MM.1S (cell line): Measurements from ENCODE around the gene KRTAP5-5.

ENCODE experiments used
- DNase-seq: peaks from one replicate; pipeline ENCODE4 v3.0.0-alpha.2; 2015
- H2AFZ ChIP-seq: fragments of 300-600 bp; sonication (generic); 2 replicates; pipeline ENCODE4 v1.6.0; 2016; ENCODE audit warnings: antibody characterized with exemption, low read length
- H3F3A ChIP-seq: fragments of 300-600 bp; sonication (generic); 2 replicates; pipeline ENCODE4 v1.6.1; 2016; ENCODE audit warnings: mild to moderate bottlenecking, antibody characterized with exemption, low read length, moderate library complexity, mixed read lengths; ENCODE audit not compliant: insufficient read depth
- H3K27ac ChIP-seq: fragments of 300-600 bp; sonication (generic); 2 replicates; pipeline ENCODE4 v1.5.1; 2016; ENCODE audit warnings: mild to moderate bottlenecking, low read length
- H3K27me3 ChIP-seq: fragments of 300-600 bp; sonication (generic); replicated peaks from 2 replicates; pipeline ENCODE4 v1.6.0; 2016; ENCODE audit warnings: low read length; ENCODE audit not compliant: insufficient read depth
- H3K36me3 ChIP-seq: fragments of 300-600 bp; sonication (generic); replicated peaks from 2 replicates; pipeline ENCODE4 v1.6.1; 2016; ENCODE audit warnings: mild to moderate bottlenecking, low read length, mixed read lengths; ENCODE audit not compliant: insufficient read depth
- H3K4me1 ChIP-seq: fragments of 300-600 bp; sonication (generic); 2 replicates; pipeline ENCODE4 v1.6.1; 2016; ENCODE audit warnings: low read length, mixed read lengths
- H3K4me2 ChIP-seq: fragments of 300-600 bp; sonication (generic); 2 replicates; pipeline ENCODE4 v1.6.0; 2016; ENCODE audit warnings: low read depth, low read length
- H3K4me3 ChIP-seq: fragments of 300-600 bp; sonication (generic); 2 replicates; pipeline ENCODE4 v1.5.1; 2016; ENCODE audit warnings: low read length, mixed read lengths
- H3K79me2 ChIP-seq: fragments of 300-600 bp; sonication (generic); 2 replicates; pipeline ENCODE4 v1.6.1; 2016; ENCODE audit warnings: mixed run types, low read length, mixed read lengths
- H3K9ac ChIP-seq: fragments of 300-600 bp; sonication (generic); 2 replicates; pipeline ENCODE4 v1.6.1; 2016; ENCODE audit warnings: low read length, mixed read lengths
- H3K9me2 ChIP-seq: fragments of 300-600 bp; sonication (generic); replicated peaks from 2 replicates; pipeline ENCODE4 v1.6.1; 2016; ENCODE audit warnings: mild to moderate bottlenecking, low read length, mixed read lengths; ENCODE audit not compliant: insufficient read depth
- H3K9me3 ChIP-seq: fragments of 300-600 bp; sonication (generic); replicated peaks from 2 replicates; pipeline ENCODE4 v1.6.1; 2016; ENCODE audit warnings: mild to moderate bottlenecking, low read length, mixed read lengths; ENCODE audit not compliant: insufficient read depth
- H4K20me1 ChIP-seq: fragments of 300-600 bp; sonication (generic); 2 replicates; pipeline ENCODE4 v1.6.1; 2016; ENCODE audit warnings: mild to moderate bottlenecking, low read length, moderate library complexity, mixed read lengths; ENCODE audit not compliant: insufficient read depth
- CTCF ChIP-seq: fragments of 300-600 bp; sonication (generic); IDR thresholded peaks from 2 replicates; pipeline ENCODE4 v1.5.1; 2016; ENCODE audit warnings: antibody characterized with exemption, low read length, mixed read lengths
- EZH2 ChIP-seq: fragments of 300-600 bp; sonication (generic); optimal IDR thresholded peaks from 2 replicates; pipeline ENCODE3; 2017; ENCODE audit warnings: low read depth, mild to moderate bottlenecking, antibody characterized with exemption, low read length, mixed read lengths
- EZH2phosphoT487 ChIP-seq: fragments of 300-600 bp; sonication (generic); IDR thresholded peaks from 2 replicates; pipeline ENCODE4 v1.6.1; 2018; ENCODE audit warnings: antibody characterized with exemption, low read length

The KRTAP5-5 gene

GRCh38 chr11:1639102-1639620 lies 9.6 kb downstream of the KRTAP5-5 start:
- no peak overlapping the region for H3K4me2 ChIP-seq

GRCh38 chr11:1639666-1640065 lies 10.1 kb downstream of the KRTAP5-5 start:
- H2AFZ ChIP-seq = no peak overlapping the region
- H3K9ac ChIP-seq = no peak overlapping the region
- peaks cover 94% of the 10 kb centered on the region for H3K27me3 ChIP-seq
- no peaks in the 10 kb centered on the region for H3K9me2 ChIP-seq
- no peaks in the 10 kb centered on the region for H3K79me2 ChIP-seq
- no peak overlapping the region for H3K4me3 ChIP-seq
- no peaks in the 10 kb centered on the region for H3K36me3 ChIP-seq
- no peaks in the 10 kb centered on the region for H4K20me1 ChIP-seq
- H3K4me1 ChIP-seq = no peaks in the 10 kb centered on the region
- H3F3A ChIP-seq = no peaks in the 10 kb centered on the region
- no peak for DNase-seq
- H3K27ac ChIP-seq = no peak overlapping the region
- no peak overlapping the region for H3K4me2 ChIP-seq
- no peaks in the 10 kb centered on the region for H3K9me3 ChIP-seq
- no peak for TF ChIP-seq CTCF
- no peak for TF ChIP-seq EZH2
- TF ChIP-seq EZH2phosphoT487 = no peak

More at GRCh38 chr11:1639102-1639620, 9.6 kb downstream of the KRTAP5-5 start:
- Histone ChIP-seq H3K9me3 (no peaks in the 10 kb centered on the region), H3K4me1 (no peaks in the 10 kb centered on the region), H3K9me2 (no peaks in the 10 kb centered on the region), H3K79me2 (no peaks in the 10 kb centered on the region), H3F3A (no peaks in the 10 kb centered on the region), H3K4me3 (no peak overlapping the region), H3K36me3 (no peaks in the 10 kb centered on the region), H3K9ac (no peak overlapping the region), H3K27me3 (peaks cover 94% of the 10 kb centered on the region), H2AFZ (no peak overlapping the region), H3K27ac (no peak overlapping the region), H4K20me1 (no peaks in the 10 kb centered on the region)
- no peak for DNase-seq
- TF ChIP-seq EZH2 (no peak), EZH2phosphoT487 (no peak)

- H3K36me3 ChIP-seq = no peaks in the 10 kb centered on the region
- DNase-seq = peak; percentile 18
- H3K79me2 ChIP-seq = no peaks in the 10 kb centered on the region
- no peak overlapping the region for H3K27ac ChIP-seq
- no peak overlapping the region for H3K4me2 ChIP-seq
- no peaks in the 10 kb centered on the region for H4K20me1 ChIP-seq
- no peaks in the 10 kb centered on the region for H3F3A ChIP-seq
- no peaks in the 10 kb centered on the region for H3K4me1 ChIP-seq
- no peaks in the 10 kb centered on the region for H3K9me2 ChIP-seq
- no peak overlapping the region for H3K9ac ChIP-seq
- H2AFZ ChIP-seq = no peak overlapping the region
- H3K4me3 ChIP-seq = no peak overlapping the region
- no peaks in the 10 kb centered on the region for H3K9me3 ChIP-seq
- TF ChIP-seq CTCF = peak; percentile 79
- TF ChIP-seq EZH2phosphoT487 = no peak
- peaks cover 94% of the 10 kb centered on the region for H3K27me3 ChIP-seq
Observed at GRCh38 chr11:1640076-1640946, 10.7 kb downstream of the KRTAP5-5 start.

- Histone ChIP-seq H4K20me1 (no peaks in the 10 kb centered on the region), H3K4me2 (no peak overlapping the region), H3K4me1 (no peaks in the 10 kb centered on the region), H3K36me3 (no peaks in the 10 kb centered on the region), H3F3A (no peaks in the 10 kb centered on the region), H3K9me3 (no peaks in the 10 kb centered on the region), H3K79me2 (no peaks in the 10 kb centered on the region), H3K27ac (no peak overlapping the region), H3K9me2 (no peaks in the 10 kb centered on the region), H3K27me3 (peaks cover 94% of the 10 kb centered on the region), H3K9ac (no peak overlapping the region), H3K4me3 (no peak overlapping the region), H2AFZ (no peak overlapping the region)
- no peak for TF ChIP-seq EZH2
- TF ChIP-seq CTCF = no peak
- TF ChIP-seq EZH2phosphoT487 = no peak
- no peak for DNase-seq
Observed at GRCh38 chr11:1641096-1641495, 11.5 kb downstream of the KRTAP5-5 start.
